ENCODE results near the gene SPN. TPM values are rescaled to one million over a fixed set of nuclear protein-coding genes. Genes with fewer than 3 reads are reported as not detected.

Gene SPN
- polyA plus RNA-seq, 1 of the 3 experiments (the other 2 are of a cell fraction), result 0.10 TPM

DNA sequence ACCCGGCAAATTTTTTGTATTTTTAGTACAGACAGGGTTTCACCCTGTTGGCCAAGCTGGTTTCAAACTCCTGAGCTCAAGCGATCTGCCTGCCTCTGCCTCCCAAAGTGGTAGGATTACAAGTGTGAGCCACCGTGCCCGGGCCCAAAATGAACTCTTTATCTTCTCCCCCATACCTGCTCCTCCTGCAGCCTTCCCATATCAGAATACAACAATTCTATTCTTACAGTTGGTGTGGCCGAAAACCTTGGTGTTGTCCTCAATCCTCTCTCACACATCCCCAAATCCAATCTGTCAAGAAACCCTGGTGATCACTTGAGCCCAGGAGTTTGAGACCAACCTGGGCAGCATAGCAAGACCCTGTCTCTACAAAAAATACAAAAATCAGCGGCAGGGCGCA, 19.5 kb upstream of the SPN start:
- H3K27me3 ChIP-seq (ENCODE audit: insufficient read depth), result no peaks in the 10 kb centered on the region
- H3K9me3 ChIP-seq, result no peaks in the 10 kb centered on the region
- no peaks in the 10 kb centered on the region for H3K9me2 ChIP-seq
- H3K4me1 ChIP-seq (ENCODE audit: control insufficient read depth in 1 of 2, insufficient read depth in 2 of 2, low read depth in 1 of 2, low read length in 1 of 2), result no peaks in the 10 kb centered on the region
- no peak for DNase-seq
- whole genome bisulfite sequencing (ENCODE audit: low lambda C conversion rate), result 85% methylated on average over 7 of the region's 7 CpGs
- CTCF ChIA-PET, result interaction anchor here (0.6 kb wide), 1 partner anchor 183 kb away, joined by 3 read pairs; no protein-coding TSS in a partner anchor
- POLR2A ChIA-PET, result no interaction called here
- no peak overlapping the region for H3K4me2 ChIP-seq
- no peaks in the 10 kb centered on the region for H3K79me2 ChIP-seq (ENCODE audit: insufficient read depth)
- H3K27ac ChIP-seq (ENCODE audit: low read depth in 2 of 2, low read length in 1 of 2), result no peak overlapping the region
- no peak overlapping the region for H2AFZ ChIP-seq (ENCODE audit: low read depth)
- H3F3A ChIP-seq (replicated peaks; ENCODE audit: insufficient read depth), result no peaks in the 10 kb centered on the region
- H3K9ac ChIP-seq, result no peak overlapping the region
- no peaks in the 10 kb centered on the region for H4K20me1 ChIP-seq (ENCODE audit: insufficient read depth)
- no peak overlapping the region for H3K4me3 ChIP-seq (ENCODE audit: low read depth in 2 of 2, low read length in 1 of 2)
- no peak for TF ChIP-seq SIN3A (IDR thresholded peaks at IDR 0.05; ENCODE audit: borderline replicate concordance, low read depth, low read length)
- TF ChIP-seq, protein P1, sequence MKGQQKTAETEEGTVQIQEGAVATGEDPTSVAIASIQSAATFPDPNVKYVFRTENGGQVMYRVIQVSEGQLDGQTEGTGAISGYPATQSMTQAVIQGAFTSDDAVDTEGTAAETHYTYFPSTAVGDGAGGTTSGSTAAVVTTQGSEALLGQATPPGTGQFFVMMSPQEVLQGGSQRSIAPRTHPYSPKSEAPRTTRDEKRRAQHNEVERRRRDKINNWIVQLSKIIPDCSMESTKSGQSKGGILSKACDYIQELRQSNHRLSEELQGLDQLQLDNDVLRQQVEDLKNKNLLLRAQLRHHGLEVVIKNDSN (IDR thresholded peaks at IDR 0.05; ENCODE audit: borderline replicate concordance, low read depth), result no peak
- TF ChIP-seq CHD2 (IDR thresholded peaks at IDR 0.05; ENCODE audit: low read length, partially characterized antibody), result no peak
- TF ChIP-seq RCOR1 (IDR thresholded peaks at IDR 0.05; ENCODE audit: low read length), result no peak
- no peak for TF ChIP-seq TCF12 (IDR thresholded peaks at IDR 0.05)
- no peak for TF ChIP-seq NFIC (IDR thresholded peaks at IDR 0.05; ENCODE audit: borderline replicate concordance)
- TF ChIP-seq, protein P2, sequence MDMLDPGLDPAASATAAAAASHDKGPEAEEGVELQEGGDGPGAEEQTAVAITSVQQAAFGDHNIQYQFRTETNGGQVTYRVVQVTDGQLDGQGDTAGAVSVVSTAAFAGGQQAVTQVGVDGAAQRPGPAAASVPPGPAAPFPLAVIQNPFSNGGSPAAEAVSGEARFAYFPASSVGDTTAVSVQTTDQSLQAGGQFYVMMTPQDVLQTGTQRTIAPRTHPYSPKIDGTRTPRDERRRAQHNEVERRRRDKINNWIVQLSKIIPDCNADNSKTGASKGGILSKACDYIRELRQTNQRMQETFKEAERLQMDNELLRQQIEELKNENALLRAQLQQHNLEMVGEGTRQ (IDR thresholded peaks at IDR 0.05; ENCODE audit: borderline replicate concordance, low read depth, low read length), result no peak
- TF ChIP-seq FOSL2 (IDR thresholded peaks at IDR 0.05; ENCODE audit: borderline replicate concordance, low read depth), result no peak
- TF ChIP-seq, protein P3, sequence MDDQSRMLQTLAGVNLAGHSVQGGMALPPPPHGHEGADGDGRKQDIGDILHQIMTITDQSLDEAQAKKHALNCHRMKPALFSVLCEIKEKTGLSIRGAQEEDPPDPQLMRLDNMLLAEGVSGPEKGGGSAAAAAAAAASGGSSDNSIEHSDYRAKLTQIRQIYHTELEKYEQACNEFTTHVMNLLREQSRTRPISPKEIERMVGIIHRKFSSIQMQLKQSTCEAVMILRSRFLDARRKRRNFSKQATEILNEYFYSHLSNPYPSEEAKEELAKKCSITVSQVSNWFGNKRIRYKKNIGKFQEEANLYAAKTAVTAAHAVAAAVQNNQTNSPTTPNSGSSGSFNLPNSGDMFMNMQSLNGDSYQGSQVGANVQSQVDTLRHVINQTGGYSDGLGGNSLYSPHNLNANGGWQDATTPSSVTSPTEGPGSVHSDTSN (IDR thresholded peaks at IDR 0.05), result no peak
- no peak for TF ChIP-seq NRF1 (IDR thresholded peaks at IDR 0.05; ENCODE audit: low read depth, low read length)
- TF ChIP-seq TEAD4 (IDR thresholded peaks at IDR 0.05; ENCODE audit: borderline replicate concordance, insufficient read depth), result no peak
- no peaks in the 10 kb centered on the region for H3K36me3 ChIP-seq (replicated peaks in 1 of 2; ENCODE audit: control insufficient read depth in 1 of 2, insufficient read depth in 2 of 2, low read length in 1 of 2)

DNA sequence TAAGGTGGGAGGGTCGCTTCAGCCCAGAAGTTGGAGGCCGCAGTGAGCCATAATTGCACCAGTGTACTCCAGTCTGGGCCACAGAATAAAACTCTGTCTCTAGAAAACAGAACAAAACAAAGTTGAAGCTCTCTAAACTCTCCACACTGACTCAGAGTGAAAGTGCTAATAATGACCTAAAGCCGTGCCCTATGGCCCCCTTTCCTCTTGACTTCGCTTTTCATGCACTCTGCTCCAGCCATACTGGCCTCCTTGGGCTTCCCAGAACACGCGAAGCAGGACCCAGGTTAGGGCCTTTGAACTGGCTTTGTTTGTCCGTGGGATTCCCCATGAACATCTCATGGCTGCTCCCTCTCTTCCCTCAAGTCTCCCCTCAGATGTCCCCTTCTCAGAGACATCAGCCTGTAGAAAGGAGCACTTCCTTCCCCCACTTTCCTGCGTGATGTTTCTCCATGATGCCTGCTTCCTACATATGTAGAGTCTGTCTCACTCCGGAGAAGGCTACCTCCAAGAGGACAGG, 18.6 kb upstream of the SPN start:
- TF ChIP-seq SMC3 (IDR thresholded peaks at IDR 0.05; ENCODE audit: low read depth, low read length) (no peak), CHD2 (IDR thresholded peaks at IDR 0.05; ENCODE audit: low read length, partially characterized antibody) (no peak), EP300 (IDR thresholded peaks at IDR 0.05; ENCODE audit: borderline replicate concordance in 1 of 2, low read depth in 1 of 2, low read length in 1 of 2) (no peak), NRF1 (IDR thresholded peaks at IDR 0.05; ENCODE audit: low read depth, low read length) (no peak), EZH2phosphoT487 (IDR thresholded peaks at IDR 0.05; ENCODE audit: borderline replicate concordance, low read depth) (no peak), POLR2AphosphoS5 (IDR thresholded peaks at IDR 0.05; ENCODE audit: low read depth, low read length) (no peak), FOXM1 (IDR thresholded peaks at IDR 0.05; ENCODE audit: low read depth) (no peak)
- TF ChIP-seq, protein P4, sequence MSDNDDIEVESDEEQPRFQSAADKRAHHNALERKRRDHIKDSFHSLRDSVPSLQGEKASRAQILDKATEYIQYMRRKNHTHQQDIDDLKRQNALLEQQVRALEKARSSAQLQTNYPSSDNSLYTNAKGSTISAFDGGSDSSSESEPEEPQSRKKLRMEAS (IDR thresholded peaks at IDR 0.05; ENCODE audit: low read depth), result no peak
- H3F3A ChIP-seq (replicated peaks; ENCODE audit: insufficient read depth), result no peaks in the 10 kb centered on the region
- no peak for DNase-seq
- ChIA-PET CTCF (no interaction called here), POLR2A (no interaction called here)
- H3K79me2 ChIP-seq (ENCODE audit: insufficient read depth), result no peaks in the 10 kb centered on the region
- H3K9ac ChIP-seq, result no peak overlapping the region
- no peak overlapping the region for H3K4me2 ChIP-seq
- H3K4me3 ChIP-seq (ENCODE audit: low read depth in 2 of 2, low read length in 1 of 2), result no peak overlapping the region
- no peaks in the 10 kb centered on the region for H3K36me3 ChIP-seq (replicated peaks in 1 of 2; ENCODE audit: control insufficient read depth in 1 of 2, insufficient read depth in 2 of 2, low read length in 1 of 2)
- H3K9me2 ChIP-seq, result no peaks in the 10 kb centered on the region
- no peak overlapping the region for H3K27ac ChIP-seq (ENCODE audit: low read depth in 2 of 2, low read length in 1 of 2)
- no peak overlapping the region for H2AFZ ChIP-seq (ENCODE audit: low read depth)
- no peaks in the 10 kb centered on the region for H4K20me1 ChIP-seq (ENCODE audit: insufficient read depth)
- 82% methylated on average over 9 of the region's 9 CpGs for WGBS (ENCODE audit: low lambda C conversion rate)
- H3K27me3 ChIP-seq (ENCODE audit: insufficient read depth), result no peaks in the 10 kb centered on the region
- no peaks in the 10 kb centered on the region for H3K4me1 ChIP-seq (ENCODE audit: control insufficient read depth in 1 of 2, insufficient read depth in 2 of 2, low read depth in 1 of 2, low read length in 1 of 2)
- H3K9me3 ChIP-seq, result no peaks in the 10 kb centered on the region

All from SK-N-SH (cell line).